IMR-90 (cell line): ENCODE measurements around the gene SAG.

Experiments used
- CEBPB ChIP-seq: IDR thresholded peaks from 2 replicates; pipeline ENCODE4 v1.6.1; 2012; ENCODE audit warnings: low read depth, low read length, improper control_type of control experiment
- CHD1 ChIP-seq: IDR thresholded peaks from 2 replicates; pipeline ENCODE4 v1.6.1; 2012; ENCODE audit warnings: low read depth, low read length, improper control_type of control experiment
- CTCF ChIP-seq: conservative IDR thresholded peaks from 2 replicates; pipeline ENCODE4 v1.5.1; 2012; ENCODE audit warnings: mild to moderate bottlenecking, low read depth, low read length, improper control_type of control experiment
- FOS ChIP-seq: fragments of 150-350 bp; IDR thresholded peaks from 2 replicates; pipeline ENCODE4 v1.6.1; 2016; ENCODE audit warnings: low read depth, low read length
- MAFK ChIP-seq: IDR thresholded peaks from 2 replicates; pipeline ENCODE4 v1.6.1; 2012; ENCODE audit warnings: low read depth, low read length, improper control_type of control experiment
- POLR2A ChIP-seq: IDR thresholded peaks from 2 replicates; pipeline ENCODE4 v1.6.1; 2012; ENCODE audit warnings: mild to moderate bottlenecking, low read depth, low read length
- RAD21 ChIP-seq: IDR thresholded peaks from 2 replicates; pipeline ENCODE4 v1.6.1; 2012; ENCODE audit warnings: low read length, improper control_type of control experiment
- SMC3 ChIP-seq: fragments of 150-350 bp; IDR thresholded peaks from 2 replicates; pipeline ENCODE4 v1.6.1; 2016; ENCODE audit warnings: low read depth, mild to moderate bottlenecking, antibody characterized with exemption, low read length, moderate library complexity
- USF2 ChIP-seq: fragments of 150-350 bp; IDR thresholded peaks from 2 replicates; pipeline ENCODE4 v1.6.1; 2017; ENCODE audit warnings: mild to moderate bottlenecking, antibody characterized with exemption, low read length, low read depth

DNA sequence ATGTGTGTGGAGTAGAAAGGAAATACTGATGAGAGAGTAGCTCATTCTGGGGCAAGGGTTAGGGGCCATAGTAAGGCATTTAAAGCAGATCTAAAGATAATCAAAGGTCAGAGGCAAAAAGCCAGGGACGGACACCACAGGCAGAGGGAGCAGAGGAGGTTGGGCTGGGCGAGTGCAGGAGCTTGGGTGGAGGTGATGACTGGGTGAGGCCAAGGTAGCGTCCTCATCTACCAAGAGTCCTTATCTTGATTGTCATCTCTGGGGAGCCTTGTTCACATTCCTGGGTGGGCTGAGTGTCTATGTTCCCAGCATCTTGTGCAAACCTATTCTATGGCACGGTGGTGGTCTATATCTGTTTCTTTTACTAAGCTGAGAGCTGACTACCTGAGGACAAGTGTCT is 26.1 kb upstream of the SAG start:
- TF ChIP-seq POLR2A (no peak), CTCF (no peak), SMC3 (no peak), USF2 (no peak), CHD1 (no peak), RAD21 (no peak), CEBPB (no peak), FOS (no peak), MAFK (no peak)
